ENCODE measurements around the gene NMD3.

- no peak for TF ChIP-seq POLR2A (IDR thresholded peaks at IDR 0.05)
- TF ChIP-seq CTCF (IDR thresholded peaks at IDR 0.05): no peak
Measured at GRCh38 chr3:161187046-161187445, 34.1 kb upstream of the NMD3 start.

All from adrenal gland (tissue), 5 donors.